NCI-H2107 treated with DMSO at 0.1 percent for 48 hours (cell line): ENCODE data around the gene OVOL2.
"Not testable (repeated sequence)": the region's sequence is repeated elsewhere in the genome, so short reads cannot be mapped to it uniquely, and the experiment has no call there.

Experiments
- DNase-seq: peaks from one replicate; lab custom pipeline; 2025; ENCODE audit not compliant: unreplicated experiment; lab: John Stamatoyannopoulos, UW

Gene OVOL2

DNA sequence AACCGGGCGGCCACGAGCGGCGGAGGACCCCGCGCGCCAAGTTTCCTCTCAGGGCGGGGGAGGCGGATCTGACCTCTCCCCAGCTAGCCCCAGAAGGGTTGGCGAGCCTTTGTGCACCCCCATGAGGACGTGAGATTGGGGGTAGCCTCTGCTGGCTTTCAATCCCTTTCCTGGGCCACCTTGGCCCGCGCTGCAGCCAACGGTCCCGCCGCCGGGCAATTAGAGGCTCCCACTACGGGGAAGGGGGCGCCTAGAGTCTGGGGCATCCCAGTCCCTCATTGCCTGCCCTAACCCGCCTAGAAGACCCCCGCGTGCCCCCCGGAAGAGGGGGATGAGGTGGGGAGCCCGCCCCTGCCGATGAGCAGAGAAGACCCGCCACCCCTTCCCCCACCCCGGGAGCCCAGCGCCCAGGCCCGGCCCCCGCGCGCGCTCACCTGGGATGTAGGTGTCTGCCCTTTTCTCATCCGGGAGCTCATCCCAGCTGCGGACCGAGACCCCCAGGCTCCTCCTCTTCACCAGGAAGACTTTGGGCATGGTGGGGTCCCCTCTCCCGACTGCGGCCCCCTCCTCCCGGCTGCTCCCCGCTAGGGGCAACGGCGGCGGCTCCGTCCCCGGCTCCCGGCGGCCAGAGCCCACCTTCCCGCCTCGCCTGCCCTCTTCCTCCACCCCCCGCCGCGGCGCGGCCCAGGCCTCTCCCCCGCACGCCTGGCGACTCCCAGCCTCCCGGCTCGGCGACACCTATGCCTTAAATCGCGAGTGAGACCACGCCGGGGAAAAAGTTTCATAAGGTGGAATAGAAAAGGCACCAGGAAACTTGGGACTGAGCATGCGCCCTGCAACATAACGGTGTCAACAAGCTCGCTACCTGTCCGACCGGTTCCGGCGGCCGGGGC lies at the start of gene OVOL2:
TSS of gene OVOL2 (minus strand) at position 816 of the 893 bp plus-strand sequence. CDS start at position 534, 282 bp downstream.
- peak; percentile 36 for DNase-seq

DNA sequence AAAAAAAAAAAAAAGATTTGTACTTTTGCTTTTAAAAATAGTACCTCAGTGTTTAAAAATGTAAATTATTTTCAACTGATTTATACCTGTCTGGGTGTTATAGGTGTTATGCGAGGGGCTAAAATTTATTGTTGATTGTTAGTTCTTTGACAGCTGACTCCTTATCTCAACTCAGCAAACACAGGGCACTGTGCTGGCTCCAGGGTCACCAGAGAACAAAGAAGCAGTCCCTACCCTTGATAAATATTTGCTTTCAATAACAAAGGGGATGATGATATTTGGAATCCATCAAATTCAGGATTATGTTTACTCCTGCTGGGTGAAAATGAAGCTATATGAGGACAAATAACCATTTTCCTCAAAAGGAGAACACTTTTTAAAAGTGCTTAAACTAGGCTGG lies 45.8 kb upstream of the OVOL2 start:
- DNase-seq: no peak

DNA sequence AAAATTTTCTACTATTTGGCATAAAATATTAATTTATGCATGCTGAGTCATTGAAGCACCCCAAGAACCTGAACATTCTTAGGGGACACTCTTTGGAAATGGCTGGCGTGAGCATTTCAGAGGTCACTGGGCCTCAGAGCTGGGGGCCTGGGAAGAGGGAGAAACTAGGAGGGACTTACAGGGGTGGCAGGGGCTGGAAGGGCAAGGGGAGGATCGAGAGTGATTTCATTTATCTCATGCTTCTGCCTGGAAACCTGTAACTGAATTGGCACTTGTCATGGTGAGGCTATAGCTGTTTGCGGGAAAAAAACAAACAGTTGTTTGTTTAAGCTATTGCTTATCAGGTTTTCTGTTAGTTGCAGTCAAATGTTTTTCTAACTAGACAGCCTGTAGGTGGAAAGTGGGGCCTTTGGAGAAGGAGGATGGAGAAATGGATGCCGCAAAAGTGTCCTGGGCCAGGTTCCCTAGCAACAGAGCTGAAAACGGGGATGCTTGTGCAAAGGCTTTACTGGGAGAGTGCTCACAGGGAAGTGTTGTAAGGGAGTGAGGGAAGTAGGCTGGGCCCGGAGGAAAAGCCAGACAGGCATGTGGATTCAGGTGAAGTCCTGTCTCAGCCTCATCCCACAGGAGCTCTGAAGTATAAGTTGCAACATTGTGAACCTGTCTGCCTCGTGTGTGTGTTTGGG lies 43.6 kb upstream of the OVOL2 start:
- DNase-seq: no peak

DNA sequence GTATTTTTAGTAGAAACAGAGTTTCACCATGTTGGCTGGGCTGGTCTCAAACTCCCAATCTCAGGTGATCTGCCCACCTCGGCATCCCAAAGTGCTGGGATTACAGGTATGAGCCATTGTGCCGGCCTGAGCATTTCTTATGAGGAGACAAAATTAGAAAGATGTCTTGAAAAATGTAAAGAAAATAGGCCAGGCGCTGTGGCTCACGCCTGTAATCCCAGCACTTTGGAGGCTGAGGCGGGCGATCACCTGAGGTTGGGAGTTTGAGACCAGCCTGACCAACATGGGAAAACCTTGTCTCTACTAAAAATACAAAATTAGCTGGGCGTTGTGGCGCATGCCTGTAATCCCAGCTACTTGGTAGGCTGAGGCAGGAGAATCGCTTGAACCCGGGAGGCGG lies 42.9 kb upstream of the OVOL2 start:
- DNase-seq: not testable (repeated sequence)

DNA sequence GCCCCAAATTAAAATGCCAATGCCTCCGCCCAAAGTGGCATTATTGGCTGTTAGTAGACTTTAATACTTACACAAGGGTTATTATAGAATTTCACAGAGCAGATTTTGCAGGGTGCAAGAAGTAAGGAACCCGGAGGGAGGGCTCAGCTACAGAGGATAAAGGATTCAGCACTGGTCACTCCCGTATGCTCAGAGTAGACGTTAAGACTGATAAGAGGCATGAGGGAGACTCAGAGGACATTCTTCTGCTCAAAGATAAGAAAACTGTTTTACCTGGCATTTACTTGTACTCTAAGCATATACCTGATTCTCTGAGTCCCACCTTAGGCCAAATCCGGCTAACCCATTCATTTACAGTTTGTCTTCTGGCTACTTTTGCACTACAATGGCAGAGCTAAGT lies 36.5 kb upstream of the OVOL2 start:
- DNase-seq: no peak

DNA sequence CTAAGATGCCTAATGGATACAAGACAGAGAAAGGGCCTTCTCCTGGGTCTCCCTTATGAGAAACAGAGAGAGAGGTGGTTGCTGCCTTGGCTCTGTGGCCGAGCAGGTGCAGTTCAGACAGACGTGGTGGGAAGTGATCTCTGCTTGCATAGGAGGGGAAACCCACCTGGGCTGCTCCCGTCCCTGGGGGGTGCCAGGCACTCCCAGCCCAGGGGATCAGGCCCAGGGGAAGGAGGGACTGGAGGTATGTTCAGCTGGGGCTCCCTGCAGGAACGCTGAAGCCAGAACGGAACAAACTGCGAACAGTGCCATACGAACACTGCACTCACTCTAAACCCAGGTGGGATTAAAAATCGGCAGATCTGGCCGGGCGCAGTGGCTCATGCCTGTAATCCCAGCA lies 35.7 kb upstream of the OVOL2 start:
- no peak for DNase-seq

DNA sequence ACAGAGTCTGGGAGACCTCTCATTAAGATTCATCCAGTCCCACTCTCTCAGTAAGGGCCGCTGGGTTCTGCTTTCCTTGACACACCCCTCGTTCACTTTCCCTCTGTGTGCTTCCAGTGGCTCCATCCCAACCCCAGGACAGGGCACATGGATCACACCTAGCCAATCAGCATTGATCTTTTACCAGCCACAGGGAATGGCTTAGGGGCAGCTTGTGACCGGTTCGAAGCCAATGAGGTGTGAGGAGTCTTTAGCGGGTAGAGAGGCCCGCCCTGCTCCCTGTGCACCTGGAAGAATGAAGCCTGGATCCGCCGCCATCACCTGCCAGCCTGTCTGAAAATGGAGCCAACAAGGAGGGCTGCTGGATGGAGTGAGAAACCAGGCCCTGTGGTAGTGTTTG lies 35.2 kb upstream of the OVOL2 start:
- DNase-seq: no peak

DNA sequence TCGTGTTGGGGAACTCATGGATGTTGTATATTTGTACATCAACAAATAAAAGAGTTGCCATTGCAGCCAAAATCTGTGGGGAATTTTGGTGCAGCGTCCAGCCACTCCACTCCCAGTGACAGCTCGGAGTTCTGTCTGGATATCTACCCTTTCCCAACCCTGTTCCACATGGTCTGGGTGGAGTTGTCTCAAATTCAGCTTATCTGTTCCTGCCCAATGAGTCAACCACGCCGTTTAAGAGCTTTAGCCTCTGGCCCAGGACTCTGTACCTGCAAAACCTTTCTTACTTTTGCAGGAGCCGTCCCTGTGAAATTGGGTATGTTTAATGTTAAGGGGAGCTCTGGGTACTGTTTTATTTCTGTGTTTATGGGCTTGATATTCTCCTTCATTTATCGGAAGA lies 33.9 kb upstream of the OVOL2 start:
- DNase-seq: no peak

DNA sequence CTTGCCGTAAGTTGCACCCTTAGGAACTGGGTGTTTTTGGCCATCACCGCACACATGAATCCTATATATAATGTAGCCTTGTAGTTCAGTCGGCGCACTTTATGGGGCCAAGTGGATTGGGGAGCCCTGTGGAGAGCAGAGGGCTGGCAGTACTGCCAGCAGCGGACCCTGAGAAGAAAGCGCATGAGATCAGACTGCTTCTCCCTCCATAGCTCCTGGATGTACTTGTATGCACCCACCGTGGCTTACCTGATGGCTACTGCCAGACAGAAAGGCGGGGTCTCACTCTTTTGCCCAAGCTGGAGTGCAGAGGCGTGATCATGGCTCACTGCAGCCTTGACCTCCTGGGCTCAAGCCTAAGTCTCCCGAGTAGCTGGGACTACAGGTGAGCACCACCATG lies 32.8 kb upstream of the OVOL2 start:
- no peak for DNase-seq

DNA sequence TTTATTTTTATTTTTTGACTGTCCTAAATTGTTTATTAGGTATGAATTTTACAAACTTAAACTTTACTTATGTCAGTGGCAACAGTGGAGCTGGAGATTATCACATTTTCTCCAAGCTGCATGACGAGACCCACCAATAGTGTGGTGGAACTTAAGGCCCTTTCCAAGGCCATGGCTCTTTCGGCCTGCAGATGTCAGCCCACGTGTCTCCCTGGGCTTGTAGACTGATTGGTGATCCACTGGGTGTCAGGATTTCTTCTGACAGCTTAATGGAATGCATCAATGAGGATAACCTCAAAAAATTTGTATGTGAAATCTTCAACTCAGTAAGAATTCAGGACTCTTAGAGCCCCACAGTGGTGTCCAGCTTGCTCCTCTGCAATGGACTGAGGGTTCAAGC lies 32.3 kb upstream of the OVOL2 start:
- DNase-seq: no peak

DNA sequence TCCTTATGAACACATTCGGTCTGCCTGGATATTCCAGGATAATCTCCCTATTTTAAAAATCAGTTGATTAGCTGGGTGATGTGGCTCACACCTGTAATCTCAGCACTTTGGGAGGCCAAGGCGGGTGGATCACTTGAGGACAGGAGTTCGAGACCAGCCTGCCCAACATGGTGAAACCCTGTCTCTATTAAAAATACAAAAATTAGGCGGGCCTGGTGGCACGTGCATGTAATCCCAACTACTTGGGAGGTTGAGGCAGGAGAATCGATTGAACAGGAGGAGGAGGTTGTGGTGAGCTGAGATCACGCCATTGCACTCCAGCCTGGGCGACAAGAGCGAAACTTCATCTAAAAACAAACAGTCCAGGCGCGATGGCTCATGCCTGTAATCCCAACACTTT lies 31.1 kb upstream of the OVOL2 start:
- not testable (repeated sequence) for DNase-seq

DNA sequence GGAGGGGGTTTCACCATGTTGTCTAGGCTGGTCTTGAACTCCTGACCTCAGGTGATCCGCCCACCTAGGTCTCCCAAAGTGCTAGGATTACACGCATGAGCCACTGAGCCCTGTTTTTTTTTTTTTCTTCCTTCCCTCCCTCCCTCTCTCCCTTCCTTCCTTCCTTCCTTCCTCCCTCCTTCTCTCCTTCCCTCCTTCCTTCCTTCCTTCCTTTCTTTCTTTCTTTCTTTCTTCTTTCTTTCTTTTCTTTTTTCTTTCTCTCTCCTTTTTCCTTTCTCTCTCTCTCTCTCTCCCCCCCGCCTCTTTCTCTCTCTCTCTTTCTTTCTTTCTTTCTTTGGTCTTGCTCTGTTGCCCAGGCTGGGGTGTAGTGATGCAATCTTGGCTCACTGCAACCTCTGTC lies 30.6 kb upstream of the OVOL2 start:
- not testable (repeated sequence) for DNase-seq

DNA sequence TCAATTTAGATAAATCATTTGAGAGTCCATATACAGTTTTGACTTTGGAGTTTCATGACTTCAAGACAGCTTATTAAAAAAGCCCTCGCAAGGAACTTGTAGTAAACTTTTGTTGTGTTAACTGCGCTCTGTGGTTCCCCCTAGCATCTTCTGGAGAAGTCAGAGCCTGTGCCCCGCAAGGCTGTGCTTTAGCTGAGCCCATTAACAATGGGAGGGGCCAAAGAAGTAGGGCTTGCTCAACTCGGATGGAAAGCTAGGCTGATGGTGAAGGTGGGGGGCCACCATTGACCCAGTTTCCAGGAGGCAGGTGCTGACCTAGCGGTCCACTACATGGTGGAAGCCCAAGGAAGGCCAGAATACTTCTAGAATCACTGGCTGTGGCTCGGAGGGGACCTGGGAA lies 29.3 kb upstream of the OVOL2 start:
- DNase-seq: no peak

DNA sequence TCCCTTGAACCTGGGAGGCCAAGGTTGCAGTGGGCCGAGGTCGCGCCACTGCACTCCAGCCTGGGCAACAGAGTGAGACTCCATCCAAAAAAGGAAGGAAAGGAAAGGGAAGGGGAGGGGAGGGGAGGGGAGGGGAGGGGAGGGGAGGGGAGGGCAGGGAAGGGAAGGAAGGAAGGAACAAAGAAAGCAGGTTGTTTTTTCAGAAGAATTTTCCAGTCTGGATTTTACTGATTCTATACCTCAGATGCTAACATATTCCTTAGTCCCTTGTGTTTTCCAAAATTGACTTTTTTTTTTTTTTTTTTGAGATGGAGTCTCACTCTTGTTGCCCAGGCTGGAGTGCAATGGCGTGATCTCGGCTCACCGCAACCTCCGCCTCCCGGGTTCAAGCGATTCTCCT lies 23.1 kb upstream of the OVOL2 start:
- not testable (repeated sequence) for DNase-seq

DNA sequence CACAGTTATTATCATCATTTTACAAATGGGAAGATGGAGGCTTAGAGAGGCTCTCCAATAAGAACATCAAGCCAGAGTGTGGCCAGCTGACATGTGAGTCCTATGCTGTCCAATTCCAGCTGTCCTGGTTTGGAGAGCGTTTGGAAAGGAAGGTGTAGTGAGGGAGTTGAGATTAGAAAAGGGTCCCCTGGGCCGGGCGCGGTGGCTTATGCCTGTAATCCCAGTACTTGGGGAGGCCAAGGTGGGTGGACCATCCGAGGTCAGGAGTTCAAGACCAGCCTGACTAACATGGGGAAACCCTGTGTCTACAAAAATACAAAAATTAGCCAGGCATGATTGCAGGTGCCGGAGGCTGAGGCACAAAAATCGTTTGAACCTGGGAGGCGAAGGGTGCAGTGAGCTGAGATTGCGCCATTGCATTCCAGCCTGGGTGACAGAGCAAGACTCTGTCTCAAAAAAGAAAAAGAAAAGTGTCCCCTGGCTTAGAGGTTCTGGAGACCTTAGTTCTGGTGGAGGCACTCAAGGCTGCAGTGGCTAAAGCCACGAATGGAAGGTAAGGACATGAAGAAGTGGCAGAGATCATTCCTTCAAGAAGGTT lies 22.1 kb upstream of the OVOL2 start:
- no peak for DNase-seq

DNA sequence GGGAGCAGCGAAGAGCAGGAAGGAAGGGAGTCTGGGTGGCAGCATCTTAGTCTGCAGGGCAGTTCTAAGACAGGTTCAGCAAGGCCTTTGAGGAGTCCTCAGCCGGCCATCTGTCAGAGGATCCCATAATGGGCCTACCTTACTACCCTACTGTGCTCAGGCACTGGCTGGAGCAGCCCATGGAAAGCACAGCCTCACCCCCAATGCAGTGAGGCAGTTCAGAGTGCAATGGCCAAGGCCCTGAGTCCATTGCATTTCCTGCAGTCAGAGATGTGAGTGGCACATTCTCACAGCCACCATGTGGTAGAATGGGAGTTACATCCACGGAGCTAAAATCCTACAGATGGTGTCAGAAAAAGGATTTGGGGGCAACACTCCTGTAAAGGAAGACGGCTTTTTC lies 19.4 kb upstream of the OVOL2 start:
- no peak for DNase-seq

DNA sequence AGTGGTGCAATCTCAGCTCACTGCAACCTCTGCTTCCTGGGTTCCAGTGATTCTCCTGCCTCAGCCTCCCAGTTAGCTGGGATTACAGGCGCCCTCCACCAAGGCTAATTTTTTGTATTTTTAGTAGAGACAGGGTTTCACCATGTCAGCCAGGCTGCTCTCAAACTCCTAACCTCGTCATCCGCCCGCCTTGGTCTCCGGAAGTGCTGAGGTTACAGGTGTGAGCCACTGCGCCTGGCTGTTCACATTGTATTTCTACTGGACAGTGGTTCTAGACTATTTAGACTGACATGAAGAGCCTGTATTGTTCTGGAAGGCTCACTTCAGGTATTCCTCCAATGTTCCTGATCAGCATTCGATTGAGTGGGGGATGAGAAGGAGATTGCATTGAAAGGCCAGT lies 14.8 kb upstream of the OVOL2 start:
- DNase-seq: no peak

DNA sequence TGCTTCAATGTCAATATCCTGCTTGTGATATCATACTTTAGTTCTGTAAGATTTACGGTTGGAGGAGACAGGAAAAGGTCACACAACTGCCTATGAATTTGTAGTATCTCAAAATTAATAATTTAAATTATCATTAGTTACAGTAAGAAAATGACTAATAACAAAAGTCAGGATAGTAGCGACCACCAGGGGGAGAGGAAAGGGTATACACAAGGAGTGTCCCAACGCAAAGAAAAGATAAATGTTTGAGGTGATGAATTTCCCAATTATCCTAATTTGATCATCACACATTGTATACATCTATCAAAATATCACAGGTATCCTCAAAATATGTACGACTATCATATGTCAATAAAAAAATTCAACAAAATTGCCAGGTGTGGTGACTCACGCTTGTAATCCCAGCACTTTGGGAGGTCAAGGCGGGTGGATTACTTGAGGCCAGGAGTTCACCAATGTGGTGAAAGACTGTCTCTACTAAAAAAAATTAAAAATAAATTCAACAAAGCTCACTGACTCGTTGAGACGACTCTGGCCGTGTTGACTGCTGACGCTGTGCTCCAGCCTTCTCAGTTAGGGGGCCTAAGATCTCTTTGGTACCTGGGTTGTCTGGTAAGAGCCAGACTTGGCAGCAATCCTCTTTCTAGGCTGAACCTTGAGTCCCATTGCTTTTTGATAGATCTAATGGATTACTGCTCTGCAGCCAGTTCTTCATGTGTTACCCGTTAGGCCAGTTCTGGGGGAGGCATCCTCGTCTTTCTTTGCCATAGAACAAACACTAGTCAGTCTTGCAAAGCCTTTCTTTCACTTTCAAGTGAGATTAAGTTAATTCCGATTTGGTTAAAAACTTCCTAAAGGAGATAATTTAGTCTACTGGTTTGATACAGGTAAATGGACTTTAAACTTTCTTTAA lies 9.0 kb upstream of the OVOL2 start:
- DNase-seq: no peak

DNA sequence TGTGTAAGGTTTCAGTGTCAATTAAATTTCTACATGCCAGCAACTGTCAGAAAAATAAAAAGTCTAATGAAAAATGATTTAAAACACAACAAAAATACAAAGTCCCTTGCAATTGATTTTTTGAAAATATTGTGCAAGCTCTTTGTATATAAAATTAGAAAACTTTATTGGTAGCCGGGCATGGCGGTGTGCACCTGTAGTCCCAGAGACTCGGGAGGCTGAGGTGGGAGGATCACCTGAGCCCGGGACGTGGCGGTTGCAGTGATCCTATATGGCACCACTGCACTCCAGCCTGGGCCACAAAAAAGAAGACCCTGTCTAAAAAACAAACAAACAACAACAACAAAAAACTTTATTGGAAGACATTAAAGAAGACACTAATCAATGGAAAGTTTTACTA lies 6.0 kb upstream of the OVOL2 start:
- DNase-seq: no peak

DNA sequence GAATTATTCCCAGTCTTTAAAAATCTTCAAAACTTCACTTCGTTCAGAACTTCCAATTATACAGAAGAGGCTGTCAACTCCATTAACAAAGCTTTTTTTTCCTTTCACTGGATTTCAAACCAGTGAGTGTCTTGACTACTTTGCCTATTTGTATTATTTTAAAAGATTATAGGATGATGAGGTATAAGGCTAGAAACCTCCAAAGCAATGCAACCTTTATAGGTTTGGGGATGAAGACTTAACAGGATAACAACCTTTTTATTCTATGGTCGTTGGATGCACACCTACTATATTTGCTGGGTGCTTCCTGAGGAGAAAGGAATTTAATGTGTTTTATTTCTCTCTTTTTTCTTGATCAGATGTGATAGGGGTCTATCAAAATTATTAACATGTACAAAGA lies 1.9 kb upstream of the OVOL2 start:
- no peak for DNase-seq
